HepG2 (cell line): ENCODE results near the gene SLC35F1.

Experiments
- DMAP1 ChIP-seq: IDR thresholded peaks from 2 replicates; pipeline ENCODE4 v1.6.1; 2016
- GABPA ChIP-seq, 2 experiments: IDR thresholded peaks; 2 replicates each; pipeline ENCODE4 v1.6.1; 2011 to 2016; ENCODE audit warnings: low read depth in 2 of 2, low read length in 1 of 2, missing biosample characterization in 1 of 2, missing genetic modification characterization in 1 of 2
- HDAC2 ChIP-seq: sonication (generic); formaldehyde crosslinking; IDR thresholded peaks from 2 replicates; pipeline ENCODE4 v1.4.0; 2020; ENCODE audit warnings: missing genetic modification reagents
- HOXA5 ChIP-seq: sonication (generic); formaldehyde crosslinking; IDR thresholded peaks from 2 replicates; pipeline ENCODE4 v1.4.0; 2020; ENCODE audit warnings: missing genetic modification reagents
- NR3C1 ChIP-seq: sonication (generic); formaldehyde crosslinking; IDR thresholded peaks from 2 replicates; pipeline ENCODE4 v1.4.0; 2020; ENCODE audit warnings: missing genetic modification reagents
- SMARCC2 ChIP-seq: fragments of 450-650 bp; IDR thresholded peaks from 2 replicates; pipeline ENCODE4 v1.6.1; 2017; ENCODE audit warnings: antibody characterized with exemption, mild to moderate bottlenecking
- ZBTB49 ChIP-seq: sonication (generic); formaldehyde crosslinking; IDR thresholded peaks from 2 replicates; pipeline ENCODE4 v1.4.0; 2020; ENCODE audit warnings: missing genetic modification reagents, borderline replicate concordance
- ZNF124 ChIP-seq: sonication (generic); formaldehyde crosslinking; IDR thresholded peaks from 2 replicates; pipeline ENCODE4 v1.4.0; 2020; ENCODE audit warnings: missing genetic modification reagents
- ZNF550 ChIP-seq: sonication (generic); formaldehyde crosslinking; IDR thresholded peaks from 2 replicates; pipeline ENCODE4 v1.4.0; 2020; ENCODE audit warnings: mild to moderate bottlenecking, missing genetic modification reagents, borderline replicate concordance

GRCh38 chr6:118249680-118250079 is 342.6 kb downstream of the SLC35F1 start:
- TF ChIP-seq ZNF550 (CRISPR knock-in tag) (no peak), HDAC2 (no peak), ZNF124 (no peak), HOXA5 (CRISPR knock-in tag) (no peak), SMARCC2 (no peak), NR3C1 (CRISPR knock-in tag) (no peak), ZBTB49 (CRISPR knock-in tag) (no peak), DMAP1 (CRISPR knock-in tag) (no peak), GABPA (IDR thresholded peaks at IDR 0.05; ENCODE audit: low read depth, low read length) (no peak), GABPA (CRISPR knock-in tag; IDR thresholded peaks at IDR 0.05; ENCODE audit: low read depth) (no peak)
